B cell (primary cell): ENCODE data around the gene MPPE1. TPM values are rescaled to one million over a fixed set of nuclear protein-coding genes. Genes with fewer than 3 reads are reported as not detected.

ENCODE experiments used
- ATAC-seq: fragments of 200-7000 bp; cut with Tn5 transposase; one replicate; pipeline ENCODE4 v1.10.0; 2021; ENCODE audit warnings: low read depth, mild to moderate bottlenecking, moderate number of reproducible peaks, moderate library complexity
- CTCF ChIA-PET: fragments of 350-600 bp; sonication (Branson Sonifier 250); formaldehyde crosslinking; loops from one replicate; lab custom pipeline; 2021; ENCODE audit warnings: antibody characterized with exemption, inconsistent platforms; lab: Charles Lee
- POLR2A ChIA-PET: fragments of 350-600 bp; sonication (Branson Sonifier 250); formaldehyde crosslinking; loops from one replicate; lab custom pipeline; 2021; ENCODE audit warnings: antibody characterized with exemption; lab: Charles Lee
- DNase-seq: peaks from one replicate; pipeline ENCODE4 v3.0.0; 2013
- H2AFZ ChIP-seq: 2 replicates; pipeline ENCODE4 v1.6.1; 2012; ENCODE audit warnings: mild to moderate bottlenecking, low read depth, low read length; ENCODE audit not compliant: insufficient read depth, poor library complexity, severe bottlenecking
- H3K27ac ChIP-seq, 2 donors: 1 replicate in 1 of 2; 2 replicates in 1 of 2; pipeline ENCODE4 v1.5.1; 2012 to 2013; ENCODE audit warnings: low read length in 2 of 2, mild to moderate bottlenecking in 2 of 2, moderate library complexity in 1 of 2
- H3K27me3 ChIP-seq, 4 experiments: fragments of 200-600 bp in 1 of 4; sonication (generic) in 1 of 4; replicated peaks in 1 of 4; 1 replicate in 2 of 4; 2 replicates in 2 of 4; pipeline versions ENCODE4 v1.6.1 to v1.7.0; 2013 to 2016; ENCODE audit warnings: low read length in 3 of 4, mild to moderate bottlenecking in 2 of 4, mixed read lengths in 1 of 4, moderate library complexity in 1 of 4; ENCODE audit not compliant: insufficient read depth in 4 of 4, control insufficient read depth in 3 of 4; ENCODE audit errors: control extremely low read depth in 1 of 4
- H3K36me3 ChIP-seq, 2 experiments: replicated peaks in 1 of 2; 1 replicate in 1 of 2; 2 replicates in 1 of 2; pipeline versions ENCODE4 v1.6.1 to v1.7.1; 2013; ENCODE audit warnings: low read length in 1 of 2; ENCODE audit not compliant: insufficient read depth in 2 of 2, control insufficient read depth in 1 of 2; ENCODE audit errors: control extremely low read depth in 1 of 2, extremely low read depth in 1 of 2
- H3K4me1 ChIP-seq, 2 donors: fragments of 200-600 bp in 1 of 2; sonication (generic) in 1 of 2; 1 replicate in 1 of 2; 2 replicates in 1 of 2; pipeline versions ENCODE4 v1.5.1 to v1.6.1; 2013 to 2017; ENCODE audit warnings: low read length in 2 of 2; ENCODE audit not compliant: control insufficient read depth in 2 of 2, insufficient read depth in 2 of 2
- H3K4me2 ChIP-seq: replicated peaks from 2 replicates; pipeline ENCODE3; 2012; ENCODE audit warnings: mild to moderate bottlenecking, low read depth, low read length; ENCODE audit not compliant: poor library complexity, severe bottlenecking
- H3K4me3 ChIP-seq, 5 experiments: fragments of 200-600 bp in 1 of 5; sonication (generic) in 1 of 5; 1 replicate in 3 of 5; 2 replicates in 2 of 5; pipeline versions ENCODE4 v1.5.1 to v1.7.0; 2011 to 2016; ENCODE audit warnings: low read length in 4 of 5, mild to moderate bottlenecking in 4 of 5, low read depth in 2 of 5, control low read depth in 1 of 5, moderate library complexity in 1 of 5; ENCODE audit not compliant: insufficient read depth in 1 of 5; ENCODE audit errors: control extremely low read depth in 1 of 5, extremely low read depth in 1 of 5
- H3K79me2 ChIP-seq: fragments of 200-600 bp; sonication (generic); one replicate; pipeline ENCODE4 v1.6.0; 2016; ENCODE audit warnings: low read length; ENCODE audit not compliant: control insufficient read depth, insufficient read depth
- H3K9ac ChIP-seq: fragments of 200-600 bp; sonication (generic); 2 replicates; pipeline ENCODE4 v1.6.1; 2017; ENCODE audit warnings: mild to moderate bottlenecking, low read length, moderate library complexity
- H3K9me3 ChIP-seq, 3 donors: one replicate each; pipeline versions ENCODE4 v1.6.1 to v1.7.1; 2013; ENCODE audit warnings: low read length in 2 of 3; ENCODE audit not compliant: control insufficient read depth in 2 of 3, insufficient read depth in 1 of 3; ENCODE audit errors: control extremely low read depth in 1 of 3
- H4K20me1 ChIP-seq: 2 replicates; pipeline ENCODE4 v1.6.0; 2012; ENCODE audit warnings: mild to moderate bottlenecking, low read length; ENCODE audit not compliant: insufficient read depth, control insufficient read depth, poor library complexity, severe bottlenecking
- H3K27ac Mint-ChIP-seq: one replicate; pipeline ENCODE4 v1.8.0; 2021; ENCODE audit warnings: mixed read lengths
- H3K27me3 Mint-ChIP-seq: one replicate; pipeline ENCODE4 v1.8.0; 2021; ENCODE audit warnings: mixed read lengths
- H3K4me1 Mint-ChIP-seq: one replicate; pipeline ENCODE4 v1.8.0; 2021; ENCODE audit warnings: mixed read lengths
- H3K4me3 Mint-ChIP-seq: one replicate; pipeline ENCODE4 v1.8.0; 2021; ENCODE audit warnings: mixed read lengths
- H3K9me3 Mint-ChIP-seq: one replicate; pipeline ENCODE4 v1.8.0; 2022; ENCODE audit warnings: mixed read lengths; ENCODE audit not compliant: insufficient read depth
- CTCF ChIP-seq: fragments of 200-600 bp; IDR thresholded peaks from one replicate; pipeline ENCODE4 v1.8.0; 2022; ENCODE audit warnings: antibody characterized with exemption, mild to moderate bottlenecking
- EZH2 ChIP-seq: IDR thresholded peaks from 2 replicates; pipeline ENCODE4 v1.6.1; 2012; ENCODE audit warnings: borderline replicate concordance, low read depth, mild to moderate bottlenecking, moderate library complexity, low read length; ENCODE audit not compliant: insufficient read depth, poor library complexity, severe bottlenecking
- WGBS: methylation state at CpG from one replicate; pipeline ENCODE4 v1.1.5; 2013; ENCODE audit warnings: missing lambda C conversion rate; ENCODE audit not compliant: insufficient coverage; 5-methylcytosine and 5-hydroxymethylcytosine counted together
- intact Hi-C: fragments of 100-400 bp; cut with micrococcal nuclease; formaldehyde crosslinking; loops from one replicate; pipeline ENCODE4 v1.10.0; 2022
- polyA plus RNA-seq: library from polyadenylated mRNA; depleted of rRNA; stranded (reverse); fragments of >200 nt; gene quantifications from 2 replicates; pipeline ENCODE4 v1.2.3, GENCODE V29; 2012
- total RNA-seq, 2 donors: library from RNA; stranded (reverse); fragments of 120-200 nt in 1 of 2; gene quantifications; 1 replicate in 1 of 2; 2 replicates in 1 of 2; pipeline versions ENCODE4 v1.2.3 to v1.2.4, GENCODE V29; 2013 to 2022

The MPPE1 gene
- total and polyA plus RNA-seq, 2 donors (not counting 1 experiment from before 2014, with no cell fraction given): 51.1 to 57.5 TPM

GRCh38 chr18:11947214-11948191, 39.4 kb upstream of the MPPE1 start:
- peak; percentile 82 for DNase-seq
- Histone ChIP-seq H3K4me2 (peak overlapping the region; percentile 86), H3K36me3 (no peaks in the 10 kb centered on the region), H3K27ac (peak overlapping the region; percentile 0 to 60), H3K9me3 (no peaks in the 10 kb centered on the region), H4K20me1 (no peaks in the 10 kb centered on the region), H2AFZ (peak overlapping the region; percentile 84), H3K4me3 (peak overlapping the region; percentile 28 to 65 (median 60)), H3K9ac (peak overlapping the region; percentile 57), H3K4me1 (peaks cover 0 to 13% of the 10 kb centered on the region in 2 donors), H3K27me3 (no peaks in the 10 kb centered on the region), H3K79me2 (no peaks in the 10 kb centered on the region)
- Mint-ChIP-seq H3K27me3 (no peaks in the 10 kb centered on the region), H3K4me1 (peaks cover 11% of the 10 kb centered on the region), H3K27ac (peak overlapping the region; percentile 78), H3K4me3 (peak overlapping the region; percentile 92), H3K9me3 (no peaks in the 10 kb centered on the region)
- 7% methylated on average over 50 of the region's 55 CpGs for WGBS
- TF ChIP-seq EZH2 (no peak), CTCF (no peak)
- intact Hi-C loops: loop anchor here (1.0 kb wide), 1 partner anchor 34 kb away; the partner anchor contains the start of gene IMPA2
- ChIA-PET POLR2A (interaction anchor here (0.6 to 1.7 kb wide), 2 partner anchors 34 to 58 kb away, joined by 4 to 13 read pairs; partner anchors contain the start of gene IMPA2), CTCF (interaction anchor here (0.7 to 4.8 kb wide), 4 partner anchors 9 to 91 kb away, joined by 4 to 40 read pairs (median 6); no protein-coding TSS in a partner anchor)
- ATAC-seq: peak; percentile 77
